ENCODE results near the gene CCDC88C.

The CCDC88C gene

DNA sequence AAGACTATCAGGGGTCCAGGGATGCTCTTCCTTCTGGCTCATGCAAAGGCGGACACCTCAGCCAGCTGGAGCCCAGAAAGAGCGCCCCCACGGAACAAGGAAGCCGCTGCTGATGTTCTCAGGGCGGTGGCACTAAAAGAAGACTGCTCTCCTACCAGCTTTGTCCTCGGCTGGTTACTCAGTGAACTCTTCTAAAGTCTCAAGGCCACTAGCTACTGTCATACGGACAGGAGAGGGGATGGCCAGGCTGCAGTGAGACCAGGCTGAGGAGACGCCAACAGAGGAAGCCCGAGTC lies 59.6 kb downstream of the CCDC88C start:
- H4K20me1 ChIP-seq: peaks cover 0 to 86% (median 52%) of the 10 kb centered on the region in 11 experiments; a peak in 17 of 22 replicates

DNA sequence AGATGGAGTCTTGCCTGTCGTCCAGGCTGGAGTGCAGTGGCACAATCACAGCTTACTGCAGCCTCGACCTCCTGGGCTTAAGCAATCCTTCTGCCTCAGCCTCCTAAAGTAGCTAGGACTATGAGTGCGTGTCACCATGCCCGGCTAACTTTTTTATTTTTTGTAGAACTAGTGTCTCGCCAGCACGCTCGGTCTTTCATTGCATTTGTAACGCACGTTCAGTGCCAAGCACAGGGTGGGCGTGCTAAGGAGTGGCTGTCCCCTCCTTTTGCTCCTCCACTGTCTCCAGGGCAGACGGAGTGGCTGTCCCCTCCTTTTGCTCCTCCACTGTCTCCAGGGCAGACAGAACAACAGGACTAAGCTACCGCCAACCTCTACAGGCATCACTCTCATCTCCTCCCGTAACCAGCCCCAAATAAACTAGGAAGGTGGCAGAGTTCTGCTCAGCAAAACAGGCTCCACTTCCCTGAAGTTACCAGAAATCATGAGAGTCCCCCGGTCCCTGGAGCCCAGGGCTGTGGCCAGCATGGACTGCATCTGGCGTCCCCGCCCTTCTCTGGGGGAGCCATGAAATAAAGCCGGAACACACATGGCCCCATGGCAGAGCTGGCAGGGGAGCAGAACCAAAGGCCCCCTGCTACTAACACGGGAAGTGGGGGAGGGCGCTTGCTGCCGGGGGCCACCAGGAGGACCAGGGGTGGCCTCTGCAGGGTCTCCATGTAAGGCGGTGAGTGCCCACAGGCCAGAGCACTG lies 60.2 kb downstream of the CCDC88C start:
- TF ChIP-seq Cebpa-rat (IDR thresholded peaks at IDR 0.05): no peak
- peaks cover 0 to 92% (median 57%) of the 10 kb centered on the region in 11 experiments; a peak in 17 of 22 replicates for H4K20me1 ChIP-seq
- H3K4me3 ChIP-seq: no peak overlapping the region
- peaks cover 0 to 35% (median 19%) of the 10 kb centered on the region in 11 experiments; a peak in 17 of 22 replicates for H3K36me3 ChIP-seq
- H3K27me3 ChIP-seq: peaks cover 0 to 5% (median 0%) of the 10 kb centered on the region in 11 experiments; a peak in 1 of 22 replicates
- H3K27ac ChIP-seq: peak overlapping the region in 5 of 11 experiments; percentile 7 to 45 (median 37); a peak in 4 of 22 replicates
- no peaks in the 10 kb centered on the region for H3K9me3 ChIP-seq (replicated peaks in 1 of 11)
- H3K4me1 ChIP-seq: peaks cover 75 to 100% (median 93%) of the 10 kb centered on the region in 10 experiments
- H3K9ac ChIP-seq: peak overlapping the region in 3 of 11 experiments; percentile 6 to 45 (median 33); a peak in 5 of 22 replicates
- peak overlapping the region; percentile 62 to 96 (median 84) for H3K4me2 ChIP-seq

More for the DNA sequence above, 59.6 kb downstream of the CCDC88C start:
- H3K36me3 ChIP-seq: peaks cover 0 to 35% (median 19%) of the 10 kb centered on the region in 11 experiments; a peak in 17 of 22 replicates
- H3K27ac ChIP-seq: peak overlapping the region in 5 of 11 experiments; percentile 7 to 45 (median 37); a peak in 3 of 22 replicates
- peaks cover 75 to 100% (median 93%) of the 10 kb centered on the region in 10 experiments for H3K4me1 ChIP-seq
- no peak for TF ChIP-seq Cebpa-rat (IDR thresholded peaks at IDR 0.05)
- H3K4me3 ChIP-seq: no peak overlapping the region
- H3K27me3 ChIP-seq: peaks cover 0 to 5% (median 0%) of the 10 kb centered on the region in 11 experiments; a peak in 1 of 22 replicates
- H3K9ac ChIP-seq: peak overlapping the region in 3 of 11 experiments; percentile 6 to 45 (median 33); a peak in 4 of 22 replicates
- H3K4me2 ChIP-seq: peak overlapping the region; percentile 62 to 96 (median 84)
- no peaks in the 10 kb centered on the region for H3K9me3 ChIP-seq (replicated peaks in 1 of 11)

DNA sequence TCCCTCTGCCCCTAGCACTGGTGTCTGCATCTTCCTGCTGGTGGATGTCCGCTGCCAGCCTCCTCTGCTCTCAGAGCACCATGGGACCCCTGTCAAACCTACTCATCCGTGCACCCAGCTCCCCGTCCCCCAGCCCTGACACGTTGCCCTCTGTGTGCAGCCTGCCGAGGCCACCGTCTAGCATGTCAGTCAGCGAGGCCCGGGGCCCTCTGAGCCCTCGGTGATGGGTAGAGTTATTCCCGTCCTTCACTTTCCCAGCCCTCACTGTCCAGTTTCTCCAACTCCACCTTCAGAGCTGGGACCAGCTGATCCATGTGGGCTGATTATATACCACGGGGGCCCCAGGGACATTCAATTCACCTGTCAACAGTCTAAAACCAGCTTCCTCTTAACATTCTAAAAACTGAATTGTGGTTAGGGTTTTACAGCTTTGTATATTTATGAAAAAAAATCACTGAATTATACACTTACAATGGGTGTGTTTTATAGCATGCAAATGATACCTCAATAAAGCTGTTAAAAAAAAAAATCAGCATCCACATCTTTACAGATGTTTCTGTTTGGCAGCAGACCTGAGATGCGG lies 61.3 kb downstream of the CCDC88C start:
- H3K27ac ChIP-seq: peak overlapping the region in 4 of 11 experiments; percentile 15 to 66 (median 60); a peak in 8 of 22 replicates
- peaks cover 80 to 99% (median 95%) of the 10 kb centered on the region in 10 experiments for H3K4me1 ChIP-seq
- H3K9me3 ChIP-seq (replicated peaks in 1 of 11): no peaks in the 10 kb centered on the region
- peak overlapping the region in 8 of 11 experiments; percentile 1 to 66 (median 53); a peak in 15 of 22 replicates for H3K9ac ChIP-seq
- H3K36me3 ChIP-seq: peaks cover 0 to 35% (median 19%) of the 10 kb centered on the region in 11 experiments; a peak in 17 of 22 replicates
- peak overlapping the region in 3 of 10 experiments; percentile 2 to 19 (median 16); a peak in 3 of 20 replicates for H3K4me3 ChIP-seq
- peaks cover 0 to 5% (median 0%) of the 10 kb centered on the region in 11 experiments; a peak in 1 of 22 replicates for H3K27me3 ChIP-seq
- peak overlapping the region; percentile 69 to 96 (median 85) for H3K4me2 ChIP-seq
- TF ChIP-seq Cebpa-rat (IDR thresholded peaks at IDR 0.05): no peak
- peaks cover 0 to 96% (median 67%) of the 10 kb centered on the region in 11 experiments; a peak in 18 of 22 replicates for H4K20me1 ChIP-seq

DNA sequence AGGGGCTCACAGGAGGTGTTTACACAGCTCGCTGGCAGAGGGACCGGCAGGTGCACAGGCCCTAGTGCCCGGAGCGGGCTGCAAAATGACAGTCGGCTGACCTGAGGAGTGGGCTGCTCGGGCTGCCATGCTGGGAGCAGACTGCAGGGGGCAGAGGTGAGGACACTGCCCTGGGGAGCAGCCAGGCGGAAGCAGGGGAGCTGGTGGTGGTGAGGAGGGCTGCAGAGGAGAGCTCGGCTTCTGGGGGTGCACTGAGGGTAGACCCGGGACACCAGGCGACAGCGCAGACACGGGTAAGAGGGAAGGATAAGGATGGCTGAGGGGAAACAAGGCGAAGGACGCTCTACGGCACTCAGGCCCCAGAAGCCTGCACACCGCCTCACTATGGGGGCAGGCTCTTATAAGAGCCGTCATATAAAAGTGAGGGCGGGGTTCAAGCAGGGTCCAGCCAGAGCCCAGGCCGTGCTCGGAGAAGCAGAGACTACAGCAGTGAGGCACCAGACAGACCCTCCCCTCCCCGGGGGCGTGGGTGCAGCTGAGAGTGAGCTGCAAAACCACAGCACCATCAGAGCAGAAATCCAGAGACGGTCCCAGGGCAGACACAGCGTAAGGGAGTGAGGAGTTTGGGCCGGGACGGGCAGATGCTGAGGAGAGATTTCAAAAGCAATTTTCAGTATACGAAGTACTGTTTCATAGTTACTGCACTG lies 62.5 kb downstream of the CCDC88C start:
- no peak for TF ChIP-seq Cebpa-rat (IDR thresholded peaks at IDR 0.05)
- Histone ChIP-seq H3K36me3 (peaks cover 0 to 35% (median 19%) of the 10 kb centered on the region in 11 experiments; a peak in 17 of 22 replicates), H4K20me1 (peaks cover 0 to 96% (median 68%) of the 10 kb centered on the region in 11 experiments; a peak in 18 of 22 replicates), H3K27ac (peak overlapping the region in 8 of 11 experiments; percentile 3 to 66 (median 25); a peak in 11 of 22 replicates), H3K9me3 (replicated peaks in 1 of 11) (no peaks in the 10 kb centered on the region), H3K27me3 (peaks cover 0 to 5% (median 0%) of the 10 kb centered on the region in 11 experiments; a peak in 1 of 22 replicates), H3K9ac (peak overlapping the region; percentile 23 to 66 (median 51); a peak in 17 of 22 replicates), H3K4me1 (peaks cover 82 to 99% (median 96%) of the 10 kb centered on the region in 10 experiments), H3K4me3 (peak overlapping the region in 7 of 10 experiments; percentile 22 to 47 (median 28); a peak in 11 of 20 replicates), H3K4me2 (peak overlapping the region; percentile 69 to 96 (median 85))

- Histone ChIP-seq H3K4me1 (peaks cover 87 to 100% (median 97%) of the 10 kb centered on the region in 10 experiments), H3K36me3 (peaks cover 0 to 31% (median 16%) of the 10 kb centered on the region in 11 experiments; a peak in 17 of 22 replicates), H3K27me3 (peaks cover 0 to 5% (median 0%) of the 10 kb centered on the region in 11 experiments; a peak in 1 of 22 replicates), H3K4me3 (no peak overlapping the region), H4K20me1 (peaks cover 0 to 93% (median 75%) of the 10 kb centered on the region in 11 experiments; a peak in 18 of 22 replicates), H3K9ac (peak overlapping the region in 3 of 11 experiments; percentile 39 to 66 (median 58); a peak in 1 of 22 replicates), H3K4me2 (peak overlapping the region; percentile 74 to 96 (median 86); a peak in 21 of 22 replicates), H3K27ac (peak overlapping the region in 4 of 11 experiments; percentile 15 to 78 (median 58); a peak in 3 of 22 replicates), H3K9me3 (replicated peaks in 1 of 11) (no peaks in the 10 kb centered on the region)
- no peak for TF ChIP-seq Cebpa-rat (IDR thresholded peaks at IDR 0.05)
These were observed 63.3 kb downstream of the CCDC88C start for GRCh38 chr14:91354221-91354916.

DNA sequence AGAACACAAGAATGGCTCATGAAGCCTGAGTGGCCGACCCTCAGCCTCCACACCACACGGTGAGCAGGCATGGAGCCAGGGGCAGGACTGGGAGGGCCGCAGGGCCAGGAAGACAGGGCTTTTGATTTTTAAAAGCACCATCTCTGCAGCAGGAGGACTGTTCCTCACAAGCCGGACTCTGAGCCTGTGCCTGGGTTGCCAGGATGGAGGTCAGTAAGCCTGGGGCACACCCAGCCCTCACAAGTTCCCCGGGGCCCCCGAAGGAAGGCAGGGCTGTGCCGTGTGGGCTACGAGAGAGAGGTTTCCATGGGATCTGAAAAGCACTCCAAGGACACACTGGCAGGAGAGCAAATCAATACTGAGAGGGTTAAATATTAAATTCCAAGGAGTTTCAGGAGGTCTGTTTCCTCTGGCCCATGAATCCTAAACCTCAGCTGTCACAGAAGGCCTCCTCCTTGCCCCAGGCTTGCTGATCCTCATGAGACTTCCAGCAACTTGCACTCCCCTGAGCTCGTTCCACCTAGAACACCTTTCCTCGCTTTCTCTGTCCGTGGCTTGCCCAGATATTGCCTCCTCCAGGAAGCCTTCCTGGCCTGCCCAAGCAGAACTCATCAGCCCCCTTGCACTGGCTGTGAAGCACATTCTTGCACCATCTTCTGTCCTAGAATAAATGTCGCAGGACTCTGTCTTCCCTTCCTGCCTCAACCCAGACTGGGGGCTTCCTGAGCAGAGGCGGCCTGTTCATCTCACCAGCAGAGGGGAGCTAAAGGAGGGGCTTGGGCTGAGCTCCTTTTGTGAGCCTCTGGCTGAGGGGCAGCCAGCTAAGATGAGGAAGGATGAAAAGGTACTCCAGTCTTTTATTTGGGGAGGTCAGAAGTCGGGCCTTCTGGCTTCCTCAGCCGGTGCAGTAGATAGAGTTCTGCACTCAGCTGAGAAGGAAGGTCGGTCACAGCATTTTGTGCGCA lies 64.6 kb downstream of the CCDC88C start:
- TF ChIP-seq Cebpa-rat (IDR thresholded peaks at IDR 0.05): no peak
- peak overlapping the region; percentile 73 to 94 (median 88) for H3K4me2 ChIP-seq
- H3K27ac ChIP-seq: peak overlapping the region in 6 of 11 experiments; percentile 32 to 78 (median 60); a peak in 8 of 22 replicates

More for the DNA sequence above, 64.6 kb downstream of the CCDC88C start:
- peaks cover 0 to 94% (median 78%) of the 10 kb centered on the region in 11 experiments; a peak in 18 of 22 replicates for H4K20me1 ChIP-seq
- H3K9me3 ChIP-seq (replicated peaks in 1 of 11): peaks cover 0 to 2% (median 0%) of the 10 kb centered on the region in 11 experiments; a peak in 2 of 22 replicates
- H3K9ac ChIP-seq: peak overlapping the region in 9 of 11 experiments; percentile 11 to 73 (median 26); a peak in 14 of 22 replicates
- H3K4me3 ChIP-seq: no peak overlapping the region
- peaks cover 0 to 18% (median 2%) of the 10 kb centered on the region in 11 experiments; a peak in 6 of 22 replicates for H3K36me3 ChIP-seq
- peaks cover 0 to 5% (median 0%) of the 10 kb centered on the region in 11 experiments; a peak in 1 of 22 replicates for H3K27me3 ChIP-seq
- H3K4me1 ChIP-seq: peaks cover 87 to 100% (median 99%) of the 10 kb centered on the region in 10 experiments

Measured in BLaER1 treated with 17β-estradiol and CSF1 and Interleukin-3, amounts not matched to agents 10 nM and 100 nM (cell line).